K562 (cell line): ENCODE results near the gene CARD9. TPM values are rescaled to one million over a fixed set of nuclear protein-coding genes. Genes with fewer than 3 reads are reported as not detected.
A peak's percentile ranks its signal among the peaks of the same experiment; 100 is the strongest.

Source experiments
- CREB3 ChIP-seq: fragments of 450-650 bp; conservative IDR thresholded peaks from 2 replicates; pipeline ENCODE4 v1.6.1; 2016; ENCODE audit warnings: missing genetic modification characterization, low read depth, mild to moderate bottlenecking, missing compliant biosample characterization, moderate library complexity
- DIDO1 ChIP-seq: fragments of 450-650 bp; IDR thresholded peaks from 2 replicates; pipeline ENCODE4 v1.6.1; 2016; ENCODE audit warnings: low read depth, missing biosample characterization, missing genetic modification characterization
- FOXP4 ChIP-seq: sonication (generic); formaldehyde crosslinking; IDR thresholded peaks from 2 replicates; pipeline ENCODE4 v1.8.0; 2022; ENCODE audit warnings: mild to moderate bottlenecking, missing genetic modification reagents, borderline replicate concordance
- GATAD2B ChIP-seq: fragments of 450-650 bp; IDR thresholded peaks from 2 replicates; pipeline ENCODE4 v1.6.1; 2017; ENCODE audit warnings: mild to moderate bottlenecking, borderline replicate concordance
- HMGXB4 ChIP-seq: sonication (generic); formaldehyde crosslinking; IDR thresholded peaks from 2 replicates; pipeline ENCODE4 v1.8.1; 2023; ENCODE audit warnings: mild to moderate bottlenecking, missing genetic modification reagents
- KAT8 ChIP-seq: fragments of 450-650 bp; IDR thresholded peaks from 2 replicates; pipeline ENCODE4 v1.6.1; 2016; ENCODE audit warnings: low read depth, mild to moderate bottlenecking
- MED1 ChIP-seq: sonication (generic); formaldehyde crosslinking; IDR thresholded peaks from 2 replicates; pipeline ENCODE4 v1.8.1; 2023; ENCODE audit warnings: missing genetic modification reagents, borderline replicate concordance
- POLR2AphosphoS2 ChIP-seq: IDR thresholded peaks from 2 replicates; pipeline ENCODE4 v1.6.1; 2012; ENCODE audit warnings: low read length, improper control_type of control experiment
- POLR2B ChIP-seq: fragments of 450-650 bp; IDR thresholded peaks from 2 replicates; pipeline ENCODE4 v1.6.1; 2018; ENCODE audit warnings: low read depth; ENCODE audit not compliant: partially characterized antibody
- SMARCA4 ChIP-seq: fragments of 450-650 bp; IDR thresholded peaks from 2 replicates; pipeline ENCODE4 v1.6.1; 2016
- SMARCB1 ChIP-seq: IDR thresholded peaks from 2 replicates; pipeline ENCODE4 v1.6.1; 2011; ENCODE audit warnings: improper control_type of control experiment, low read depth; ENCODE audit not compliant: insufficient read length
- TCF7 ChIP-seq: sonication (generic); IDR thresholded peaks from 2 replicates; pipeline ENCODE4 v1.6.1; 2016; ENCODE audit warnings: antibody characterized with exemption, borderline replicate concordance
- TGIF2 ChIP-seq: sonication (generic); formaldehyde crosslinking; IDR thresholded peaks from 2 replicates; pipeline ENCODE4 v1.8.1; 2022; ENCODE audit warnings: mild to moderate bottlenecking, missing genetic modification reagents, moderate library complexity
- XRCC3 ChIP-seq: fragments of 450-650 bp; IDR thresholded peaks from 2 replicates; pipeline ENCODE4 v1.6.1; 2017; ENCODE audit warnings: mild to moderate bottlenecking, moderate library complexity
- ZBTB12 ChIP-seq: fragments of 250-450 bp; sonication (Bioruptor Pico); IDR thresholded peaks from 2 replicates; pipeline ENCODE4 v1.4.0; 2020
- ZBTB26 ChIP-seq: fragments of 450-650 bp; formaldehyde crosslinking; IDR thresholded peaks from 2 replicates; pipeline ENCODE4 v1.4.0; 2022; ENCODE audit warnings: missing genetic modification characterization
- ZSCAN29 ChIP-seq: fragments of 450-650 bp; IDR thresholded peaks from 2 replicates; pipeline ENCODE4 v1.6.1; 2017
- polyA plus RNA-seq, 8 experiments: library from polyadenylated mRNA; depleted of rRNA in 4 of 8; stranded (reverse) in 5 of 8; unstranded in 3 of 8; fragments of >200 nt; fragmentation: Nextera tagmentation in 2 of 8; fragmentation: Illumina TruSeq in 1 of 8; extraction: Ambion mirVana in 2 of 8; extraction: Trizol in 1 of 8; gene quantifications; 2 replicates each; pipeline versions ENCODE4 v1.2.1 to v1.2.3, GENCODE V29; 2011 to 2014; ENCODE audit warnings: inconsistent platforms in 1 of 8, missing spikeins in 1 of 8
- total RNA-seq, 7 experiments: library from RNA; depleted of rRNA in 6 of 7; stranded (reverse); fragments of >200 nt in 6 of 7; fragmentation: Illumina TruSeq in 2 of 7; extraction: Trizol in 2 of 7; gene quantifications; 2 replicates each; pipeline versions ENCODE4 v1.2.1 to v1.2.3, GENCODE V29; 2011 to 2021; ENCODE audit warnings: low replicate concordance in 1 of 7
- TF ChIP-seq, protein P1 (sequence below): IDR thresholded peaks from 2 replicates; pipeline ENCODE4 v1.6.1; 2011; ENCODE audit warnings: borderline replicate concordance, low read depth, mild to moderate bottlenecking, moderate library complexity, low read length; ENCODE audit not compliant: insufficient read depth, poor library complexity, severe bottlenecking

CARD9 gene
- total and polyA plus RNA-seq, 9 of the 15 experiments (the other 6 are each of a cell fraction or from before 2014, with no cell fraction given) = 1.7 to 53.0 (median 9.7) TPM

DNA sequence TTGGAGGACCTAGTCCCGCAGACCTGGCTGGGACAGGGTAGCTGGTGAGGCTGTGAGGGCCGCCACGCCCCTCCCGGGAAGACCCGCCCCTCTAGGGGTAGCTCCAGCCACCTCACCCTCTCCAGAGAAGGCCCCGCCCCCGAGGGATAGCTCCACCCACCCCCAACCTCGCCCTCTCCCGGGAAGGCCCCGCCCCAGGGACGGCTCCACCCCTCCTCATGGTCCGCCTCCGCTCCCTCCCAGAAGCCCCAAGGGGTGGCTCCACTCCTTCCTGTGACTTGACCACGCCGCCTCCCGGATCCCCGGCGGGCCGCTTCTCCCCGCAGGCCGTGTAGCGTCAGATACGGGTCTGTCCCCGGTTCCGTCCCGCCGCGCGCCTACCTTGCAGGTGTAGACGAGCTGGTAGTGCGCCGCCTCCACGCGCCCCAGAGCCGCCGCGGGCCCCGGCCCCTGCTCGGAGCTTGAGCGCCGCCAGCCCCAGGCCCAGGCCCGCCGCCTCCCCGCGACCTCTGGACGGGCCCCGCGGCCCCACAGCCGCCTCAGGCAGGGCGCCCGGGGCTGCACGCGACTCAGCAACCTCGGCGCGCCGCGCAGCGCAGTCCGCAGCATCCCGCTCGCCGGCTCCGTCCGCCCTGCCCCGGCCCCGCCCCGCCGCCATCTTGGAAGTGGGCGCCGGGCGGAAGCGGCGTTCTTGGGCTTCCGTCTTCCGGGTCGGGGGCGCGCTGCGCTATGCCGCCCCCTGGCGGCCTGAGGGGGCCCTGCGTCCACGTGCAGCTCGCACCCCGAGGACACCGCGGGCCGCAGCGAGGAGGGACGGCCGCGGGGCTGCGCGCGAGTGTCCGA, 10.1 kb downstream of the CARD9 start, which contains the start of gene DNLZ (continued):
- TF ChIP-seq, protein P1, sequence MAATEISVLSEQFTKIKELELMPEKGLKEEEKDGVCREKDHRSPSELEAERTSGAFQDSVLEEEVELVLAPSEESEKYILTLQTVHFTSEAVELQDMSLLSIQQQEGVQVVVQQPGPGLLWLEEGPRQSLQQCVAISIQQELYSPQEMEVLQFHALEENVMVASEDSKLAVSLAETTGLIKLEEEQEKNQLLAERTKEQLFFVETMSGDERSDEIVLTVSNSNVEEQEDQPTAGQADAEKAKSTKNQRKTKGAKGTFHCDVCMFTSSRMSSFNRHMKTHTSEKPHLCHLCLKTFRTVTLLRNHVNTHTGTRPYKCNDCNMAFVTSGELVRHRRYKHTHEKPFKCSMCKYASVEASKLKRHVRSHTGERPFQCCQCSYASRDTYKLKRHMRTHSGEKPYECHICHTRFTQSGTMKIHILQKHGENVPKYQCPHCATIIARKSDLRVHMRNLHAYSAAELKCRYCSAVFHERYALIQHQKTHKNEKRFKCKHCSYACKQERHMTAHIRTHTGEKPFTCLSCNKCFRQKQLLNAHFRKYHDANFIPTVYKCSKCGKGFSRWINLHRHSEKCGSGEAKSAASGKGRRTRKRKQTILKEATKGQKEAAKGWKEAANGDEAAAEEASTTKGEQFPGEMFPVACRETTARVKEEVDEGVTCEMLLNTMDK = peak; percentile 100
- TF ChIP-seq SMARCB1 = no peak
- TF ChIP-seq POLR2AphosphoS2 = peak; percentile 97
- no peak for TF ChIP-seq FOXP4 (CRISPR knock-in tag)
- no peak for TF ChIP-seq ZBTB26
- no peak for TF ChIP-seq TCF7
- no peak for TF ChIP-seq XRCC3
- TF ChIP-seq TGIF2 (CRISPR knock-in tag) = no peak; the same call in 1 of the 2 replicates
- no peak for TF ChIP-seq SMARCA4
- TF ChIP-seq HMGXB4 (CRISPR knock-in tag) = peak; percentile 94
- peak; percentile 54; the same call in 1 of the 2 replicates for TF ChIP-seq ZBTB12 (CRISPR knock-in tag)
- no peak for TF ChIP-seq MED1 (CRISPR knock-in tag)
- TF ChIP-seq ZSCAN29 = peak; percentile 77; the same call in 1 of the 2 replicates
- TF ChIP-seq KAT8 = no peak
- TF ChIP-seq GATAD2B = peak; percentile 99
- peak; percentile 82 for TF ChIP-seq POLR2B
- TF ChIP-seq CREB3 = no peak
- TF ChIP-seq DIDO1 (tag) = 0 out of 2 replicates have a peak, but pooled peaks have one; percentile 58
